OCI-LY7 (cell line): Measurements from ENCODE around the gene SYT14. TPM values are rescaled to one million over a fixed set of nuclear protein-coding genes. Genes with fewer than 3 reads are reported as not detected.

ENCODE experiments used
- BruUV-seq: library from RNA; stranded (reverse); fragments of 400-500 nt; replicated peaks from 2 replicates; lab custom pipeline; 2021; lab: Mats Ljungman, UMichigan
- CTCF ChIA-PET: fragments of 300-600 bp; sonication (Branson Sonifier 250); formaldehyde crosslinking; loops from one replicate; lab custom pipeline; 2022; ENCODE audit warnings: antibody characterized with exemption; ENCODE audit not compliant: unreplicated experiment; lab: Charles Lee
- POLR2A ChIA-PET: fragments of 300-600 bp; sonication (Branson Sonifier 250); formaldehyde crosslinking; loops from one replicate; lab custom pipeline; 2022; ENCODE audit warnings: antibody characterized with exemption; lab: Charles Lee
- DNase-seq: peaks from one replicate; pipeline ENCODE4 v3.0.0-alpha.2; 2015; ENCODE audit warnings: low spot score
- H2AFZ ChIP-seq: fragments of 200-600 bp; sonication (generic), shearing (Covaris generic); 2 replicates; pipeline ENCODE4 v1.6.1; 2014; ENCODE audit warnings: mild to moderate bottlenecking, antibody characterized with exemption, low read length, moderate library complexity
- H3K27ac ChIP-seq: fragments of 200-600 bp; sonication (generic); 2 replicates; pipeline ENCODE4 v1.5.1; 2014; ENCODE audit warnings: mixed run types, low read depth, mild to moderate bottlenecking, moderate library complexity, low read length, inconsistent platforms; ENCODE audit not compliant: poor library complexity, severe bottlenecking
- H3K36me3 ChIP-seq: fragments of 200-600 bp; sonication (generic); 2 replicates; pipeline ENCODE4 v1.6.1; 2014; ENCODE audit warnings: mild to moderate bottlenecking, antibody characterized with exemption, low read length, moderate library complexity, mixed read lengths; ENCODE audit not compliant: insufficient read depth
- H3K4me1 ChIP-seq: fragments of 200-600 bp; sonication (generic); 2 replicates; pipeline ENCODE4 v1.5.1; 2014; ENCODE audit warnings: mild to moderate bottlenecking, low read length; ENCODE audit not compliant: insufficient read depth, poor library complexity, severe bottlenecking
- H3K4me2 ChIP-seq: fragments of 200-600 bp; sonication (generic); 2 replicates; pipeline ENCODE4 v1.6.1; 2014; ENCODE audit warnings: mild to moderate bottlenecking, low read length
- H3K4me3 ChIP-seq: fragments of 200-600 bp; sonication (generic); 2 replicates; pipeline ENCODE4 v1.5.1; 2014; ENCODE audit warnings: mild to moderate bottlenecking, low read depth, low read length; ENCODE audit not compliant: poor library complexity, severe bottlenecking
- H3K79me2 ChIP-seq: fragments of 200-600 bp; sonication (generic); 2 replicates; pipeline ENCODE4 v1.6.1; 2016; ENCODE audit warnings: low read depth, mild to moderate bottlenecking, low read length, moderate library complexity, mixed read lengths; ENCODE audit not compliant: insufficient read depth
- H3K9me2 ChIP-seq: fragments of 200-600 bp; sonication (generic); 2 replicates; pipeline ENCODE4 v1.6.1; 2016; ENCODE audit warnings: mild to moderate bottlenecking, low read length, mixed read lengths; ENCODE audit not compliant: insufficient read depth
- H3K9me3 ChIP-seq: fragments of 200-600 bp; sonication (generic); 2 replicates; pipeline ENCODE4 v1.6.1; 2014; ENCODE audit warnings: mild to moderate bottlenecking, mixed run types, low read length, mixed read lengths
- H4K20me1 ChIP-seq: fragments of 200-600 bp; sonication (generic); 2 replicates; pipeline ENCODE4 v1.6.1; 2014; ENCODE audit warnings: mild to moderate bottlenecking, antibody characterized with exemption, low read length, moderate library complexity, mixed read lengths; ENCODE audit not compliant: insufficient read depth
- CTCF ChIP-seq: fragments of 200-600 bp; sonication (generic); conservative IDR thresholded peaks from 2 replicates; pipeline ENCODE4 v1.5.1; 2014; ENCODE audit warnings: mild to moderate bottlenecking, antibody characterized with exemption, low read length, moderate library complexity, mixed read lengths
- EZH2phosphoT487 ChIP-seq: fragments of 200-600 bp; sonication (generic); IDR thresholded peaks from 2 replicates; pipeline ENCODE4 v1.6.1; 2018; ENCODE audit warnings: low read depth, borderline replicate concordance, mild to moderate bottlenecking, mixed run types, antibody characterized with exemption, low read length, moderate library complexity, mixed read lengths
- intact Hi-C: fragments of 100-400 bp; cut with micrococcal nuclease; formaldehyde crosslinking; loops from one replicate; pipeline ENCODE4 v1.10.0; 2022; ENCODE audit not compliant: unreplicated experiment
- total RNA-seq, 2 experiments: library from RNA; depleted of rRNA in 1 of 2; stranded (reverse); fragments of >200 nt in 1 of 2; shearing (Covaris generic) in 1 of 2; gene quantifications; 2 replicates each; pipeline ENCODE4 v1.2.3, GENCODE V29; 2014 to 2022

Gene SYT14
- total RNA-seq, 2 experiments from 2014 or later = not detected

GRCh38 chr1:209993061-209993830 lies 55.2 kb downstream of the SYT14 start:
- ChIA-PET POLR2A (no interaction called here), CTCF (interaction anchor here (0.6 kb wide), 1 partner anchor 164 kb away, joined by 3 read pairs; no protein-coding TSS in a partner anchor)
- H3K9me3 ChIP-seq = no peaks in the 10 kb centered on the region
- TF ChIP-seq CTCF (no peak), EZH2phosphoT487 (no peak)
- H3K36me3 ChIP-seq = no peaks in the 10 kb centered on the region
- no peaks in the 10 kb centered on the region for H3K9me2 ChIP-seq
- BruUV-seq = no TSS peak
- no peaks in the 10 kb centered on the region for H4K20me1 ChIP-seq
- H3K4me2 ChIP-seq = no peak overlapping the region
- no peak overlapping the region for H2AFZ ChIP-seq
- no peak overlapping the region for H3K4me3 ChIP-seq
- intact Hi-C loops = no loop called here
- no peaks in the 10 kb centered on the region for H3K79me2 ChIP-seq
- no peak overlapping the region for H3K27ac ChIP-seq
- DNase-seq = no peak
- H3K4me1 ChIP-seq = no peaks in the 10 kb centered on the region

DNA sequence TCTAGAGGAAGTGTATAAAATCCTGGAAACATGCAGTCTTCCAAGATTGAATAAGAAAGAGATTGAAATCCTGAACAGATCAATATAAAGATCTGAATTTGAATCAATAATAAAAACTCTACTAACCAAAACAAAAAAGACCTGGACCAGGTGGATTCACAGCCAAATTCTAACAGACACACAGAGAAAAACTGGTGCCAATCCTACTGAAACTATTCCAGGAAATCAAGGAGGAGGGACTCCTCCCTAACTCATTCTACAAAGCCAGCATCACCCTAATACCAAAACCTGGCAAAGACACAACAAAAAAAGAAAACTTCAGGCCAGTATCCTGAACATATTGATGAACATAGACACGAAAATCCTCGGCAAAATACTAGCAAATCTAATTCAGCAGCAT lies 58.3 kb downstream of the SYT14 start:
- H3K4me1 ChIP-seq = no peaks in the 10 kb centered on the region
- H2AFZ ChIP-seq = no peak overlapping the region
- no peaks in the 10 kb centered on the region for H3K9me3 ChIP-seq
- H3K4me2 ChIP-seq = no peak overlapping the region
- no peaks in the 10 kb centered on the region for H3K36me3 ChIP-seq
- no peak for DNase-seq
- no peak overlapping the region for H3K4me3 ChIP-seq
- no peak overlapping the region for H3K27ac ChIP-seq
- no peaks in the 10 kb centered on the region for H3K79me2 ChIP-seq
- no TSS peak for BruUV-seq
- TF ChIP-seq EZH2phosphoT487 = no peak
- H4K20me1 ChIP-seq = no peaks in the 10 kb centered on the region
- ChIA-PET CTCF (no interaction called here), POLR2A (no interaction called here)
- H3K9me2 ChIP-seq = no peaks in the 10 kb centered on the region
- intact Hi-C loops = no loop called here

DNA sequence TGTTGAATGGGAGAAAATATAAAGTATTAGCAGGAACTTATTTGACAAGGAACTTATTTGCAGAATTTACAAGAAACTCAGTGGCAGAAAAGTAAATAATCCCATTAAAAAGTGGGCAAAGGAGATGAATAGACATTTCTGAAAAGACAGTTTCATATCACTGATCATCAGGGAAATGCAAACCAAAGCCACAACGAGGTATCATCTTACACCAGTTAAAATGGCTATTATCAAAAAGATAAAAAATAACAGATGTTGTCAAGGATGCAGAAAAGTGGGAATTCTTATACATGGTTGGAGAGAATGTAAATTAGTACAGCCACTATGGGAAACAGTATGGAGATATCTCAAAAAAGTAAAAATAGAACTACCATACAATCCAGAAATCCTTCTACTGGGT lies 61.0 kb downstream of the SYT14 start:
- no peak for TF ChIP-seq CTCF
- TF ChIP-seq EZH2phosphoT487 = no peak
- Histone ChIP-seq H3K79me2 (no peaks in the 10 kb centered on the region), H4K20me1 (no peaks in the 10 kb centered on the region), H3K27ac (no peak overlapping the region), H3K9me3 (no peaks in the 10 kb centered on the region), H3K4me1 (no peaks in the 10 kb centered on the region), H2AFZ (no peak overlapping the region), H3K9me2 (no peaks in the 10 kb centered on the region), H3K36me3 (no peaks in the 10 kb centered on the region), H3K4me2 (no peak overlapping the region), H3K4me3 (no peak overlapping the region)
- DNase-seq = no peak
- intact Hi-C loops = no loop called here
- ChIA-PET POLR2A (no interaction called here), CTCF (no interaction called here)
- no TSS peak for BruUV-seq
